K562 (cell line): ENCODE measurements around the gene FBN1. TPM values are rescaled to one million over a fixed set of nuclear protein-coding genes. Genes with fewer than 3 reads are reported as not detected.

ENCODE experiments used
- ATF1 ChIP-seq, 2 experiments: fragments of 450-650 bp in 1 of 2; IDR thresholded peaks; 2 replicates each; pipeline ENCODE4 v1.6.1; 2016; ENCODE audit warnings: missing compliant biosample characterization in 1 of 2, missing genetic modification characterization in 1 of 2
- CCNT2 ChIP-seq: IDR thresholded peaks from 2 replicates; pipeline ENCODE4 v1.6.1; 2011; ENCODE audit warnings: borderline replicate concordance, low read depth, mild to moderate bottlenecking, moderate library complexity, mixed read lengths, low read length; ENCODE audit not compliant: insufficient read length; ENCODE audit errors: extremely low read depth
- CEBPB ChIP-seq: fragments of 450-650 bp; IDR thresholded peaks from 2 replicates; pipeline ENCODE4 v1.6.1; 2016; ENCODE audit warnings: missing genetic modification characterization, missing compliant biosample characterization
- CREM ChIP-seq: IDR thresholded peaks from 2 replicates; pipeline ENCODE4 v1.6.1; 2014; ENCODE audit warnings: antibody characterized with exemption, low read depth
- EP300 ChIP-seq: IDR thresholded peaks from 2 replicates; pipeline ENCODE4 v1.6.1; 2012; ENCODE audit warnings: low read length, improper control_type of control experiment
- FIP1L1 ChIP-seq: fragments of 200-400 bp; formaldehyde crosslinking; IDR thresholded peaks from 2 replicates; pipeline ENCODE4 v1.6.1; 2018; ENCODE audit warnings: mild to moderate bottlenecking, low read depth, low read length; ENCODE audit not compliant: poor library complexity, severe bottlenecking
- FOSL1 ChIP-seq: fragments of 200-800 bp; sonication (Bioruptor generic); conservative IDR thresholded peaks from 2 replicates; pipeline ENCODE4 v1.6.1; 2016; ENCODE audit warnings: missing genetic modification characterization, missing compliant biosample characterization
- HDAC2 ChIP-seq: fragments of 450-650 bp; IDR thresholded peaks from 2 replicates; pipeline ENCODE4 v1.6.1; 2016; ENCODE audit warnings: mild to moderate bottlenecking
- HDAC3 ChIP-seq: fragments of 450-650 bp; IDR thresholded peaks from 2 replicates; pipeline ENCODE4 v1.6.1; 2018; ENCODE audit warnings: borderline replicate concordance, mild to moderate bottlenecking, moderate library complexity; ENCODE audit not compliant: partially characterized antibody
- HOXB6 ChIP-seq: fragments of 250-450 bp; sonication (Bioruptor Pico); IDR thresholded peaks from 2 replicates; pipeline ENCODE4 v1.5.1; 2022; ENCODE audit warnings: mild to moderate bottlenecking, borderline replicate concordance
- JUND ChIP-seq, 2 experiments: IDR thresholded peaks; 2 replicates in 1 of 2; 3 replicates in 1 of 2; pipeline ENCODE4 v1.6.1; 2011; ENCODE audit warnings: borderline replicate concordance in 2 of 2, low read depth in 2 of 2, low read length in 2 of 2, improper control_type of control experiment in 1 of 2, missing biosample characterization in 1 of 2, missing genetic modification characterization in 1 of 2, missing genetic modification reagents in 1 of 2
- MYNN ChIP-seq, 2 experiments: sonication (generic); formaldehyde crosslinking in 1 of 2; IDR thresholded peaks; 2 replicates each; pipeline versions ENCODE4 v1.5.0 to v1.6.1; 2016 to 2020; ENCODE audit warnings: antibody characterized with exemption in 1 of 2, missing genetic modification reagents in 1 of 2
- NCOR1 ChIP-seq: fragments of 450-650 bp; IDR thresholded peaks from 2 replicates; pipeline ENCODE4 v1.6.1; 2016; ENCODE audit warnings: mild to moderate bottlenecking, moderate library complexity
- NELFE ChIP-seq: IDR thresholded peaks from 2 replicates; pipeline ENCODE4 v1.6.1; 2011; ENCODE audit warnings: mild to moderate bottlenecking; ENCODE audit not compliant: insufficient read depth, insufficient read length
- POLR2AphosphoS5 ChIP-seq: IDR thresholded peaks from 2 replicates; pipeline ENCODE4 v1.6.1; 2011; ENCODE audit warnings: mild to moderate bottlenecking, low read depth, low read length, moderate library complexity; ENCODE audit not compliant: control insufficient read depth, insufficient read depth
- TEAD4 ChIP-seq, 2 experiments: sonication (generic) in 1 of 2; formaldehyde crosslinking in 1 of 2; IDR thresholded peaks; 2 replicates each; pipeline versions ENCODE4 v1.6.1 to v1.8.0; 2012 to 2022; ENCODE audit warnings: borderline replicate concordance in 1 of 2, inconsistent platforms in 1 of 2, low read length in 1 of 2, mild to moderate bottlenecking in 1 of 2, missing genetic modification reagents in 1 of 2
- U2AF1 ChIP-seq: fragments of 200-400 bp; formaldehyde crosslinking; optimal IDR thresholded peaks from 2 replicates; pipeline ENCODE3; 2017; ENCODE audit warnings: mild to moderate bottlenecking, low read depth, low read length, moderate library complexity
- ZNF174 ChIP-seq: fragments of 250-450 bp; sonication (Bioruptor Pico); IDR thresholded peaks from 2 replicates; pipeline ENCODE4 v1.4.0; 2020; ENCODE audit warnings: mild to moderate bottlenecking
- ZNF224 ChIP-seq: sonication (generic); formaldehyde crosslinking; IDR thresholded peaks from 2 replicates; pipeline ENCODE4 v1.8.0; 2022; ENCODE audit warnings: mild to moderate bottlenecking, missing genetic modification reagents
- ZNF24 ChIP-seq: fragments of 450-650 bp; IDR thresholded peaks from 2 replicates; pipeline ENCODE4 v1.6.1; 2016
- ZNF316 ChIP-seq: fragments of 450-650 bp; IDR thresholded peaks from 2 replicates; pipeline ENCODE4 v1.6.1; 2016
- polyA plus RNA-seq, 8 experiments: library from polyadenylated mRNA; depleted of rRNA in 4 of 8; stranded (reverse) in 5 of 8; unstranded in 3 of 8; fragments of >200 nt; fragmentation: Nextera tagmentation in 2 of 8; fragmentation: Illumina TruSeq in 1 of 8; extraction: Ambion mirVana in 2 of 8; extraction: Trizol in 1 of 8; gene quantifications; 2 replicates each; pipeline versions ENCODE4 v1.2.1 to v1.2.3, GENCODE V29; 2011 to 2014; ENCODE audit warnings: inconsistent platforms in 1 of 8, missing spikeins in 1 of 8
- total RNA-seq, 7 experiments: library from RNA; depleted of rRNA in 6 of 7; stranded (reverse); fragments of >200 nt in 6 of 7; fragmentation: Illumina TruSeq in 2 of 7; extraction: Trizol in 2 of 7; gene quantifications; 2 replicates each; pipeline versions ENCODE4 v1.2.1 to v1.2.3, GENCODE V29; 2011 to 2021; ENCODE audit warnings: low replicate concordance in 1 of 7
- TF ChIP-seq, protein P1 (sequence below): fragments of 250-450 bp; sonication (Bioruptor Pico); IDR thresholded peaks from 2 replicates; pipeline ENCODE4 v1.4.0; 2020; ENCODE audit warnings: borderline replicate concordance
- TF ChIP-seq, protein P2 (sequence below): fragments of 450-650 bp; formaldehyde crosslinking; IDR thresholded peaks from 2 replicates; pipeline ENCODE4 v1.4.0; 2022; ENCODE audit warnings: missing genetic modification characterization
- TF ChIP-seq, protein P3 (sequence below), 2 experiments: fragments of 450-650 bp in 1 of 2; sonication (generic) in 1 of 2; formaldehyde crosslinking in 1 of 2; IDR thresholded peaks in 1 of 2; conservative IDR thresholded peaks in 1 of 2; 2 replicates each; pipeline versions ENCODE4 v1.6.1 to v1.8.1; 2016 to 2023; ENCODE audit warnings: mild to moderate bottlenecking in 2 of 2, moderate library complexity in 2 of 2, inconsistent platforms in 1 of 2, missing genetic modification reagents in 1 of 2

FBN1 gene
- total and polyA plus RNA-seq, 9 of the 15 experiments (the other 6 are each of a cell fraction or from before 2014, with no cell fraction given): 0.15 to 1.2 (median 0.60) TPM

DNA sequence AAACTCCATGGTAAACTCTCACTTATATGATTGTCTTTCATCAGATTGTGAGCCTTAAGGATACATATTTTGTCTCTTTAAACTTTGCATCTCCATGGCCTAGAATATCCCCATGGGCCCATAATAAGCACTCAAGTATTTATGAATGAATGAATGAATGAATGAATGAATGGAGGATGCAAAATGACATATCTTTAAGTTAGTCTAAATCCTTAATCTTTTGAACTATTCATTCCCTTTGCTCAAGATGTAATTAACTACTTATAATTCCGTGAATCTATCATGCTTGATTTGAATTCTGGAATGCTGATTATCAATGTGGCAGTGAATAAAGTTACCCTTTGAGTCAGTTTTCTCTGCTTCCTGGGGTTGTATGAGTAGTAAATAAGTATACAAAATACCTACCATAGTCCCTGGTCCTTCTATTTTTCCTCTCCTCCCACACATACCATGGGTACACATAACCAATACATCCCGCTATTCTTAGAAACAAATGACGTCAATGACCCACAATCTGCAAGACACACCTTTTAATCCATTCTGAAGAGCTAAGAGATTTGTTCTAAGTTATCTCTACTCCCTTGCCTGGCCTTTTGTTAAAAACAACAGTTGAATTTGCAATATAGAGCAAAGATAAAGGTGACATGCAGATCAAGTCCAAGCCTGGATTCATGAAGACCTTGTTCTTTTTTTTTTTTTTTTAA is 94.5 kb downstream of the FBN1 start (continued):
- peak; percentile 57 for TF ChIP-seq TEAD4 (IDR thresholded peaks at IDR 0.05; ENCODE audit: low read length)
- TF ChIP-seq TEAD4 (CRISPR knock-in tag; IDR thresholded peaks at IDR 0.05; ENCODE audit: borderline replicate concordance): no peak
- TF ChIP-seq, protein P1, sequence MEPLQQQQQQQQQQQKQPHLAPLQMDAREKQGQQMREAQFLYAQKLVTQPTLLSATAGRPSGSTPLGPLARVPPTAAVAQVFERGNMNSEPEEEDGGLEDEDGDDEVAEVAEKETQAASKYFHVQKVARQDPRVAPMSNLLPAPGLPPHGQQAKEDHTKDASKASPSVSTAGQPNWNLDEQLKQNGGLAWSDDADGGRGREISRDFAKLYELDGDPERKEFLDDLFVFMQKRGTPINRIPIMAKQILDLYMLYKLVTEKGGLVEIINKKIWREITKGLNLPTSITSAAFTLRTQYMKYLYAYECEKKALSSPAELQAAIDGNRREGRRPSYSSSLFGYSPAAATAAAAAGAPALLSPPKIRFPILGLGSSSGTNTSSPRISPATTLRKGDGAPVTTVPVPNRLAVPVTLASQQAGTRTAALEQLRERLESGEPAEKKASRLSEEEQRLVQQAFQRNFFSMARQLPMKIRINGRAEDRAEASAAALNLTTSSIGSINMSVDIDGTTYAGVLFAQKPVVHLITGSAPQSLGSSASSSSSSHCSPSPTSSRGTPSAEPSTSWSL (CRISPR knock-in tag): no peak
- no peak for TF ChIP-seq NELFE
- peak; percentile 92 for TF ChIP-seq ZNF24
- no peak for TF ChIP-seq ZNF316
- no peak for TF ChIP-seq U2AF1
- peak; percentile 48; the same call in 1 of the 2 replicates for TF ChIP-seq HDAC2
- no peak for TF ChIP-seq ATF1 (CRISPR knock-in tag; IDR thresholded peaks at IDR 0.05)
- peak; percentile 70 for TF ChIP-seq ATF1 (tag; IDR thresholded peaks at IDR 0.05)
- TF ChIP-seq CEBPB (tag): no peak
- TF ChIP-seq FOSL1 (tag): no peak
- TF ChIP-seq HOXB6: no peak
- TF ChIP-seq CCNT2: peak; percentile 40
- TF ChIP-seq HDAC3: peak; percentile 34
- peak; percentile 42; the same call in 1 of the 2 replicates for TF ChIP-seq JUND (IDR thresholded peaks at IDR 0.05; ENCODE audit: borderline replicate concordance, low read depth, low read length)
- TF ChIP-seq JUND (tag; IDR thresholded peaks at IDR 0.05; ENCODE audit: borderline replicate concordance, low read depth, low read length): peak; percentile 65; the same call in 1 of the 3 replicates
- no peak for TF ChIP-seq FIP1L1
- peak; percentile 81 for TF ChIP-seq CREM
- no peak for TF ChIP-seq ZNF174 (CRISPR knock-in tag)
- TF ChIP-seq, protein P2, sequence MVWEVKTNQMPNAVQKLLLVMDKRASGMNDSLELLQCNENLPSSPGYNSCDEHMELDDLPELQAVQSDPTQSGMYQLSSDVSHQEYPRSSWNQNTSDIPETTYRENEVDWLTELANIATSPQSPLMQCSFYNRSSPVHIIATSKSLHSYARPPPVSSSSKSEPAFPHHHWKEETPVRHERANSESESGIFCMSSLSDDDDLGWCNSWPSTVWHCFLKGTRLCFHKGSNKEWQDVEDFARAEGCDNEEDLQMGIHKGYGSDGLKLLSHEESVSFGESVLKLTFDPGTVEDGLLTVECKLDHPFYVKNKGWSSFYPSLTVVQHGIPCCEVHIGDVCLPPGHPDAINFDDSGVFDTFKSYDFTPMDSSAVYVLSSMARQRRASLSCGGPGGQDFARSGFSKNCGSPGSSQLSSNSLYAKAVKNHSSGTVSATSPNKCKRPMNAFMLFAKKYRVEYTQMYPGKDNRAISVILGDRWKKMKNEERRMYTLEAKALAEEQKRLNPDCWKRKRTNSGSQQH (CRISPR knock-in tag): no peak
- no peak for TF ChIP-seq POLR2AphosphoS5
- peak; percentile 67 for TF ChIP-seq EP300
- no peak for TF ChIP-seq MYNN (IDR thresholded peaks at IDR 0.05)
- no peak for TF ChIP-seq MYNN (CRISPR knock-in tag; IDR thresholded peaks at IDR 0.05)
- peak; percentile 66 for TF ChIP-seq NCOR1
- TF ChIP-seq ZNF224 (CRISPR knock-in tag): no peak
- TF ChIP-seq, protein P3, sequence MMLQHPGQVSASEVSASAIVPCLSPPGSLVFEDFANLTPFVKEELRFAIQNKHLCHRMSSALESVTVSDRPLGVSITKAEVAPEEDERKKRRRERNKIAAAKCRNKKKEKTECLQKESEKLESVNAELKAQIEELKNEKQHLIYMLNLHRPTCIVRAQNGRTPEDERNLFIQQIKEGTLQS (IDR thresholded peaks at IDR 0.05): peak; percentile 69; the same call in 1 of the 2 replicates
- TF ChIP-seq, protein P3 (CRISPR knock-in tag; conservative IDR thresholded peaks at IDR 0.05): no peak
